H9 (cell line): Measurements from ENCODE around the gene FRAT1. TPM values are rescaled to one million over a fixed set of nuclear protein-coding genes. Genes with fewer than 3 reads are reported as not detected.

ENCODE experiments used
- DNase-seq: peaks from one replicate; pipeline ENCODE4 v3.0.0-alpha.2; 2017
- H2AFZ ChIP-seq: one replicate; pipeline ENCODE4 v1.6.1; 2013; ENCODE audit warnings: mild to moderate bottlenecking, low read length, control low read depth, moderate library complexity
- H2AK5ac ChIP-seq: 2 replicates; pipeline ENCODE4 v1.6.1; 2013; ENCODE audit warnings: low read length, control low read depth, mixed read lengths; ENCODE audit not compliant: insufficient read length
- H2BK120ac ChIP-seq: one replicate; pipeline ENCODE4 v1.6.1; 2013; ENCODE audit warnings: low read depth, mild to moderate bottlenecking, low read length, control low read depth, inconsistent platforms; ENCODE audit not compliant: poor library complexity, severe bottlenecking
- H2BK12ac ChIP-seq: 2 replicates; pipeline ENCODE4 v1.6.1; 2013; ENCODE audit warnings: low read length, control low read depth, mixed read lengths, low read depth; ENCODE audit not compliant: insufficient read length
- H2BK15ac ChIP-seq: 2 replicates; pipeline ENCODE4 v1.6.1; 2013; ENCODE audit warnings: low read depth, low read length, control low read depth
- H2BK20ac ChIP-seq: one replicate; pipeline ENCODE4 v1.6.1; 2013; ENCODE audit warnings: low read depth, mild to moderate bottlenecking, low read length, control low read depth, inconsistent platforms; ENCODE audit not compliant: poor library complexity, severe bottlenecking
- H2BK5ac ChIP-seq: 2 replicates; pipeline ENCODE4 v1.6.1; 2013; ENCODE audit warnings: low read length, control low read depth, mixed read lengths; ENCODE audit not compliant: insufficient read length
- H3K14ac ChIP-seq: 2 replicates; pipeline ENCODE4 v1.6.1; 2013; ENCODE audit warnings: low read length, control low read depth; ENCODE audit not compliant: insufficient read depth
- H3K18ac ChIP-seq: 2 replicates; pipeline ENCODE4 v1.6.1; 2013; ENCODE audit warnings: low read depth, mild to moderate bottlenecking, mixed read lengths, low read length, control low read depth; ENCODE audit not compliant: insufficient read length
- H3K23ac ChIP-seq: 2 replicates; pipeline ENCODE4 v1.6.1; 2013; ENCODE audit warnings: low read length, control low read depth, mixed read lengths, low read depth; ENCODE audit not compliant: insufficient read length
- H3K23me2 ChIP-seq: 2 replicates; pipeline ENCODE4 v1.6.1; 2013; ENCODE audit warnings: low read depth, mild to moderate bottlenecking, mixed read lengths, low read length, control low read depth; ENCODE audit not compliant: insufficient read length, poor library complexity, severe bottlenecking
- H3K27ac ChIP-seq: 2 replicates; pipeline ENCODE4 v1.5.1; 2013; ENCODE audit warnings: low read length, control low read depth, mixed read lengths, low read depth; ENCODE audit not compliant: insufficient read length
- H3K27me3 ChIP-seq: 2 replicates; pipeline ENCODE4 v1.6.1; 2013; ENCODE audit warnings: low read length, control low read depth, inconsistent platforms; ENCODE audit not compliant: insufficient read depth
- H3K4ac ChIP-seq: 2 replicates; pipeline ENCODE4 v1.6.1; 2013; ENCODE audit warnings: low read depth, mild to moderate bottlenecking, control low read depth, inconsistent platforms, low read length, moderate library complexity
- H3K4me1 ChIP-seq: 2 replicates; pipeline ENCODE4 v1.6.1; 2013; ENCODE audit warnings: low read length, control low read depth, inconsistent platforms; ENCODE audit not compliant: insufficient read depth
- H3K4me2 ChIP-seq: 2 replicates; pipeline ENCODE4 v1.6.1; 2013; ENCODE audit warnings: low read length, control low read depth, mixed read lengths; ENCODE audit not compliant: insufficient read length, insufficient read depth
- H3K56ac ChIP-seq: 2 replicates; pipeline ENCODE4 v1.6.1; 2013; ENCODE audit warnings: low read depth, mild to moderate bottlenecking, mixed read lengths, low read length, control low read depth; ENCODE audit not compliant: insufficient read length
- H3K79me1 ChIP-seq: 2 replicates; pipeline ENCODE4 v1.6.1; 2013; ENCODE audit warnings: low read depth, mild to moderate bottlenecking, moderate library complexity, low read length, control low read depth, inconsistent platforms; ENCODE audit not compliant: insufficient read depth, poor library complexity, severe bottlenecking
- H3K79me2 ChIP-seq: 2 replicates; pipeline ENCODE4 v1.6.1; 2013; ENCODE audit warnings: low read length, control low read depth, inconsistent platforms; ENCODE audit not compliant: insufficient read depth
- H3K9ac ChIP-seq: 2 replicates; pipeline ENCODE4 v1.6.1; 2013; ENCODE audit warnings: low read length, control low read depth, mixed read lengths; ENCODE audit not compliant: insufficient read length; ENCODE audit errors: extremely low read depth
- H3K9me3 ChIP-seq: one replicate; pipeline ENCODE4 v1.6.1; 2013; ENCODE audit warnings: low read depth, low read length, inconsistent platforms; ENCODE audit not compliant: control insufficient read depth
- H3T11ph ChIP-seq: one replicate; pipeline ENCODE4 v1.6.1; 2013; ENCODE audit warnings: mild to moderate bottlenecking, low read length, control low read depth, inconsistent platforms
- H4K20me1 ChIP-seq: one replicate; pipeline ENCODE4 v1.6.1; 2013; ENCODE audit not compliant: control insufficient read depth, insufficient read length, insufficient read depth
- H4K5ac ChIP-seq: 2 replicates; pipeline ENCODE4 v1.6.1; 2013; ENCODE audit warnings: low read depth, mild to moderate bottlenecking, mixed read lengths, low read length, control low read depth; ENCODE audit not compliant: insufficient read length
- H4K8ac ChIP-seq: replicated peaks from 2 replicates; pipeline ENCODE4 v1.6.1; 2013; ENCODE audit warnings: low read length, control low read depth, mixed read lengths, low read depth; ENCODE audit not compliant: insufficient read length
- H4K91ac ChIP-seq: 2 replicates; pipeline ENCODE4 v1.6.1; 2013; ENCODE audit warnings: low read depth, mild to moderate bottlenecking, moderate library complexity, mixed read lengths, low read length, control low read depth; ENCODE audit not compliant: insufficient read length
- H3K27ac Mint-ChIP-seq, 3 experiments: 2 replicates in 2 of 3; 3 replicates in 1 of 3; pipeline ENCODE4 v1.8.0; 2020 to 2021; ENCODE audit warnings: mixed read lengths in 3 of 3, mild to moderate bottlenecking in 1 of 3, moderate library complexity in 1 of 3
- H3K27me3 Mint-ChIP-seq: 2 replicates; pipeline ENCODE4 v1.8.0; 2021; ENCODE audit warnings: low read depth, mild to moderate bottlenecking, moderate library complexity, mixed read lengths
- H3K36me3 Mint-ChIP-seq, 3 experiments: 2 replicates in 2 of 3; 3 replicates in 1 of 3; pipeline ENCODE4 v1.8.0; 2020 to 2021; ENCODE audit warnings: low read depth in 3 of 3, mixed read lengths in 3 of 3; ENCODE audit not compliant: insufficient read depth in 1 of 3
- H3K4me1 Mint-ChIP-seq, 2 experiments: 2 replicates each; pipeline ENCODE4 v1.8.0; 2020; ENCODE audit warnings: mixed read lengths in 2 of 2
- H3K4me3 Mint-ChIP-seq, 2 experiments: 2 replicates in 1 of 2; 3 replicates in 1 of 2; pipeline ENCODE4 v1.8.0; 2020 to 2021; ENCODE audit warnings: mild to moderate bottlenecking in 2 of 2, mixed read lengths in 2 of 2, moderate library complexity in 1 of 2
- H3K9me3 Mint-ChIP-seq, 2 experiments: 2 replicates in 1 of 2; 3 replicates in 1 of 2; pipeline ENCODE4 v1.8.0; 2020; ENCODE audit warnings: mild to moderate bottlenecking in 2 of 2, mixed read lengths in 2 of 2, moderate library complexity in 1 of 2
- WGBS: extraction: QIAGEN DNeasy Blood & Tissue Kit; methylation state at CpG from one replicate; pipeline ENCODE4 v1.1.7; 2013; ENCODE audit warnings: missing lambda C conversion rate, low lambda C conversion rate, mixed read lengths; ENCODE audit not compliant: insufficient read length; ENCODE audit errors: extremely low coverage; 5-methylcytosine and 5-hydroxymethylcytosine counted together
- total RNA-seq: library from RNA; stranded (reverse); gene quantifications from 2 replicates; pipeline ENCODE4 v1.2.1, GENCODE V29; 2021
- TF ChIP-seq, protein P1 (sequence below): fragments of 200-600 bp; sonication (generic); conservative IDR thresholded peaks from 3 replicates; pipeline ENCODE4 v1.8.0; 2021; ENCODE audit warnings: antibody characterized with exemption, mild to moderate bottlenecking

Gene FRAT1
- total RNA-seq, 1 experiment from 2014 or later: 7.3 TPM

- H2BK15ac ChIP-seq: no peak overlapping the region
- no peak overlapping the region for H2BK20ac ChIP-seq
- H3K23ac ChIP-seq: no peak overlapping the region
- no peaks in the 10 kb centered on the region for H4K20me1 ChIP-seq
- H3K4me3 Mint-ChIP-seq: no peak overlapping the region
- H2AFZ ChIP-seq: no peak overlapping the region
- H3K4me1 Mint-ChIP-seq: peaks cover 0 to 5% of the 10 kb centered on the region in 2 experiments; a peak in 1 of 4 replicates
- no peaks in the 10 kb centered on the region for H3K4me1 ChIP-seq
- H3K9ac ChIP-seq: no peak overlapping the region
- no peak overlapping the region for H2BK12ac ChIP-seq
- H3K27ac Mint-ChIP-seq: peak overlapping the region in 1 of 3 experiments; percentile 10; a peak in 1 of 7 replicates
- no peaks in the 10 kb centered on the region for H3K9me3 Mint-ChIP-seq
- no peak overlapping the region for H4K8ac ChIP-seq
- no peaks in the 10 kb centered on the region for H3K79me2 ChIP-seq
- H2BK120ac ChIP-seq: no peak overlapping the region
- no peaks in the 10 kb centered on the region; the same call in 1 of the 2 replicates for H3K27me3 Mint-ChIP-seq
- H3K36me3 Mint-ChIP-seq: no peaks in the 10 kb centered on the region
- no peak overlapping the region for H2BK5ac ChIP-seq
- H3K27me3 ChIP-seq: no peaks in the 10 kb centered on the region
- H3K79me1 ChIP-seq: no peaks in the 10 kb centered on the region
- no peak overlapping the region for H4K91ac ChIP-seq
- H3K23me2 ChIP-seq: no peaks in the 10 kb centered on the region
- TF ChIP-seq, protein P1, sequence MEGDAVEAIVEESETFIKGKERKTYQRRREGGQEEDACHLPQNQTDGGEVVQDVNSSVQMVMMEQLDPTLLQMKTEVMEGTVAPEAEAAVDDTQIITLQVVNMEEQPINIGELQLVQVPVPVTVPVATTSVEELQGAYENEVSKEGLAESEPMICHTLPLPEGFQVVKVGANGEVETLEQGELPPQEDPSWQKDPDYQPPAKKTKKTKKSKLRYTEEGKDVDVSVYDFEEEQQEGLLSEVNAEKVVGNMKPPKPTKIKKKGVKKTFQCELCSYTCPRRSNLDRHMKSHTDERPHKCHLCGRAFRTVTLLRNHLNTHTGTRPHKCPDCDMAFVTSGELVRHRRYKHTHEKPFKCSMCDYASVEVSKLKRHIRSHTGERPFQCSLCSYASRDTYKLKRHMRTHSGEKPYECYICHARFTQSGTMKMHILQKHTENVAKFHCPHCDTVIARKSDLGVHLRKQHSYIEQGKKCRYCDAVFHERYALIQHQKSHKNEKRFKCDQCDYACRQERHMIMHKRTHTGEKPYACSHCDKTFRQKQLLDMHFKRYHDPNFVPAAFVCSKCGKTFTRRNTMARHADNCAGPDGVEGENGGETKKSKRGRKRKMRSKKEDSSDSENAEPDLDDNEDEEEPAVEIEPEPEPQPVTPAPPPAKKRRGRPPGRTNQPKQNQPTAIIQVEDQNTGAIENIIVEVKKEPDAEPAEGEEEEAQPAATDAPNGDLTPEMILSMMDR: no peak
- no peak overlapping the region for H3T11ph ChIP-seq
- no peak overlapping the region for H3K4me2 ChIP-seq
- H3K14ac ChIP-seq: no peak overlapping the region; the same call in 1 of the 2 replicates
- no peak for DNase-seq
- no peak overlapping the region for H3K18ac ChIP-seq
- no peak overlapping the region for H3K56ac ChIP-seq
- WGBS: no CpG with 5 or more reads among the region's 11 CpGs
- no peaks in the 10 kb centered on the region for H3K9me3 ChIP-seq
- H2AK5ac ChIP-seq: no peak overlapping the region
- H3K4ac ChIP-seq: no peak overlapping the region
- no peak overlapping the region for H4K5ac ChIP-seq
- no peak overlapping the region for H3K27ac ChIP-seq
Observed at GRCh38 chr10:97302088-97302791, 16.8 kb upstream of the FRAT1 start.
